Measurements from ENCODE around the gene STK36.

The STK36 gene

GRCh38 chr2:218694405-218695145, 22.7 kb downstream of the STK36 start:
- H3K36me3 ChIP-seq: peaks cover 20% of the 10 kb centered on the region; the same call in 1 of the 2 replicates
- H3K4me3 ChIP-seq: no peak overlapping the region
- TF ChIP-seq Cebpa-rat (IDR thresholded peaks at IDR 0.05): no peak
- no peak overlapping the region for H3K27ac ChIP-seq
- no peak overlapping the region for H3K9ac ChIP-seq
- no peak overlapping the region for H3K4me2 ChIP-seq
- no peaks in the 10 kb centered on the region for H3K9me3 ChIP-seq
- no peaks in the 10 kb centered on the region for H4K20me1 ChIP-seq
- no peaks in the 10 kb centered on the region for H3K4me1 ChIP-seq
- no peaks in the 10 kb centered on the region for H3K27me3 ChIP-seq

GRCh38 chr2:218698885-218699284, 27.0 kb downstream of the STK36 start:
- Histone ChIP-seq H3K9me3 (no peaks in the 10 kb centered on the region), H3K27ac (no peak overlapping the region), H3K4me3 (no peak overlapping the region), H4K20me1 (no peaks in the 10 kb centered on the region), H3K36me3 (peaks cover 9% of the 10 kb centered on the region; the same call in 1 of the 2 replicates), H3K9ac (no peak overlapping the region), H3K4me2 (no peak overlapping the region), H3K27me3 (no peaks in the 10 kb centered on the region), H3K4me1 (no peaks in the 10 kb centered on the region)
- no peak for TF ChIP-seq Cebpa-rat (IDR thresholded peaks at IDR 0.05)

GRCh38 chr2:218701806-218702205, 29.9 kb downstream of the STK36 start:
- no peak overlapping the region for H3K27ac ChIP-seq
- no peaks in the 10 kb centered on the region for H3K27me3 ChIP-seq
- no peak overlapping the region for H3K4me3 ChIP-seq
- no peaks in the 10 kb centered on the region for H3K36me3 ChIP-seq
- no peaks in the 10 kb centered on the region for H3K4me1 ChIP-seq
- no peak overlapping the region for H3K9ac ChIP-seq
- TF ChIP-seq Cebpa-rat (IDR thresholded peaks at IDR 0.05): no peak
- H3K4me2 ChIP-seq: no peak overlapping the region
- H3K9me3 ChIP-seq: no peaks in the 10 kb centered on the region
- H4K20me1 ChIP-seq: no peaks in the 10 kb centered on the region

GRCh38 chr2:218703341-218703740, 31.5 kb downstream of the STK36 start:
- TF ChIP-seq Cebpa-rat (IDR thresholded peaks at IDR 0.05): no peak
- no peaks in the 10 kb centered on the region for H4K20me1 ChIP-seq
- no peaks in the 10 kb centered on the region for H3K27me3 ChIP-seq
- H3K36me3 ChIP-seq: no peaks in the 10 kb centered on the region
- no peaks in the 10 kb centered on the region for H3K9me3 ChIP-seq
- H3K4me1 ChIP-seq: no peaks in the 10 kb centered on the region
- H3K4me3 ChIP-seq: no peak overlapping the region
- H3K4me2 ChIP-seq: no peak overlapping the region
- no peak overlapping the region for H3K27ac ChIP-seq
- no peak overlapping the region for H3K9ac ChIP-seq

GRCh38 chr2:218708086-218708485, 36.2 kb downstream of the STK36 start:
- peaks cover 4% of the 10 kb centered on the region; the same call in 1 of the 2 replicates for H4K20me1 ChIP-seq
- H3K9me3 ChIP-seq: no peaks in the 10 kb centered on the region
- H3K4me2 ChIP-seq: no peak overlapping the region
- H3K27me3 ChIP-seq: no peaks in the 10 kb centered on the region
- no peak overlapping the region for H3K4me3 ChIP-seq
- no peak for TF ChIP-seq Cebpa-rat (IDR thresholded peaks at IDR 0.05)
- peaks cover 15% of the 10 kb centered on the region for H3K4me1 ChIP-seq
- no peak overlapping the region for H3K27ac ChIP-seq
- H3K36me3 ChIP-seq: no peaks in the 10 kb centered on the region
- H3K9ac ChIP-seq: no peak overlapping the region

- peaks cover 21% of the 10 kb centered on the region for H3K4me1 ChIP-seq
- no peaks in the 10 kb centered on the region for H3K9me3 ChIP-seq
- peaks cover 17% of the 10 kb centered on the region; the same call in 1 of the 2 replicates for H4K20me1 ChIP-seq
- no peak overlapping the region for H3K9ac ChIP-seq
- TF ChIP-seq Cebpa-rat (IDR thresholded peaks at IDR 0.05): no peak
- H3K27me3 ChIP-seq: no peaks in the 10 kb centered on the region
- H3K36me3 ChIP-seq: no peaks in the 10 kb centered on the region
- H3K4me2 ChIP-seq: no peak overlapping the region
- no peak overlapping the region for H3K4me3 ChIP-seq
- no peak overlapping the region for H3K27ac ChIP-seq
Measured at GRCh38 chr2:218709908-218710307, 38.0 kb downstream of the STK36 start.

- Histone ChIP-seq H3K27ac (no peak overlapping the region), H3K4me2 (peak overlapping the region; percentile 82), H3K4me1 (peaks cover 21% of the 10 kb centered on the region), H3K27me3 (no peaks in the 10 kb centered on the region), H3K4me3 (peak overlapping the region; percentile 99; the same call in 1 of the 2 replicates), H3K9ac (no peak overlapping the region), H3K36me3 (peaks cover 2% of the 10 kb centered on the region), H3K9me3 (no peaks in the 10 kb centered on the region), H4K20me1 (peaks cover 18% of the 10 kb centered on the region; the same call in 1 of the 2 replicates)
- no peak for TF ChIP-seq Cebpa-rat (IDR thresholded peaks at IDR 0.05)
Measured at GRCh38 chr2:218710334-218710686, 38.4 kb downstream of the STK36 start.

- H3K9ac ChIP-seq: peak within 1 kb of the TSS; percentile 92
- no peaks in the 10 kb centered on the region for H3K27me3 ChIP-seq
- H3K9me3 ChIP-seq: no peaks in the 10 kb centered on the region
- peak within 1 kb of the TSS; percentile 99 for H3K4me3 ChIP-seq
- H3K4me1 ChIP-seq: peaks cover 21% of the 10 kb centered on the region
- TF ChIP-seq Cebpa-rat (IDR thresholded peaks at IDR 0.05): no peak
- H3K36me3 ChIP-seq: peaks cover 8% of the 10 kb centered on the region
- H4K20me1 ChIP-seq: peaks cover 23% of the 10 kb centered on the region; the same call in 1 of the 2 replicates
- H3K4me2 ChIP-seq: peak within 1 kb of the TSS; percentile 82
- H3K27ac ChIP-seq: peak within 1 kb of the TSS; percentile 86
Measured at GRCh38 chr2:218710687-218711549, 39.0 kb downstream of the STK36 start, which contains the start of gene TTLL4. TSS of gene TTLL4 (plus strand) at chr2:218710835. CDS start at chr2:218737677, 26,842 bp downstream.

- no peak for TF ChIP-seq Cebpa-rat (IDR thresholded peaks at IDR 0.05)
- H3K36me3 ChIP-seq: peaks cover 14% of the 10 kb centered on the region
- H3K4me2 ChIP-seq: peak overlapping the region; percentile 82
- H3K4me3 ChIP-seq: peak overlapping the region; percentile 99
- H3K9me3 ChIP-seq: no peaks in the 10 kb centered on the region
- H3K4me1 ChIP-seq: peaks cover 21% of the 10 kb centered on the region
- peak overlapping the region; percentile 86 for H3K27ac ChIP-seq
- peaks cover 23% of the 10 kb centered on the region; the same call in 1 of the 2 replicates for H4K20me1 ChIP-seq
- H3K9ac ChIP-seq: peak overlapping the region; percentile 92
- no peaks in the 10 kb centered on the region for H3K27me3 ChIP-seq
Measured at GRCh38 chr2:218711550-218711929, 39.7 kb downstream of the STK36 start.

GRCh38 chr2:218713922-218714321, 42.0 kb downstream of the STK36 start:
- Histone ChIP-seq H3K9me3 (no peaks in the 10 kb centered on the region), H3K27me3 (no peaks in the 10 kb centered on the region), H3K4me3 (no peak overlapping the region), H3K36me3 (peaks cover 36% of the 10 kb centered on the region), H3K9ac (no peak overlapping the region), H3K27ac (no peak overlapping the region), H4K20me1 (peaks cover 35% of the 10 kb centered on the region), H3K4me1 (peaks cover 34% of the 10 kb centered on the region), H3K4me2 (no peak overlapping the region)
- TF ChIP-seq Cebpa-rat (IDR thresholded peaks at IDR 0.05): no peak

Measured in BLaER1 (cell line).